SK-N-MC (cell line): ENCODE measurements around the gene MAPK8IP3.
"Not testable (repeated sequence)": the region's sequence is repeated elsewhere in the genome, so short reads cannot be mapped to it uniquely, and the experiment has no call there.

ENCODE experiments used
- DNase-seq: peaks from one replicate; pipeline ENCODE4 v3.0.0-alpha.2; 2011; ENCODE audit warnings: low read depth, low spot score
- H3K27ac ChIP-seq: fragments of 200-600 bp; sonication (generic); 2 replicates; pipeline ENCODE4 v1.5.1; 2016; ENCODE audit warnings: mixed run types
- H3K36me3 ChIP-seq: fragments of 200-600 bp; sonication (generic); 2 replicates; pipeline ENCODE4 v1.6.1; 2017; ENCODE audit warnings: antibody characterized with exemption, low read length, mixed read lengths; ENCODE audit not compliant: insufficient read depth
- H3K4me3 ChIP-seq: fragments of 200-600 bp; sonication (generic); 2 replicates; pipeline ENCODE4 v1.5.1; 2016
- H3K9ac ChIP-seq: fragments of 200-600 bp; sonication (generic); 2 replicates; pipeline ENCODE4 v1.8.0; 2017; ENCODE audit warnings: mixed run types, mixed read lengths; ENCODE audit not compliant: insufficient read length
- H3K9me3 ChIP-seq: fragments of 200-600 bp; sonication (generic); 2 replicates; pipeline ENCODE4 v1.6.1; 2017; ENCODE audit warnings: low read depth, mild to moderate bottlenecking, antibody characterized with exemption, low read length, moderate library complexity, mixed read lengths
- EZH2 ChIP-seq: fragments of 200-600 bp; sonication (generic); IDR thresholded peaks from one replicate; pipeline ENCODE4 v1.6.1; 2017; ENCODE audit warnings: antibody characterized with exemption
- FOXP2 ChIP-seq: optimal IDR thresholded peaks from 2 replicates; pipeline ENCODE3; 2011; ENCODE audit warnings: mild to moderate bottlenecking, moderate library complexity; ENCODE audit not compliant: insufficient read depth; ENCODE audit errors: extremely low read length, control extremely low read depth
- POLR2AphosphoS5 ChIP-seq: IDR thresholded peaks from 2 replicates; pipeline ENCODE4 v1.6.1; 2012; ENCODE audit warnings: mild to moderate bottlenecking, low read depth, low read length, borderline replicate concordance

Gene MAPK8IP3

GRCh38 chr16:1794908-1795666 is 89.1 kb downstream of the MAPK8IP3 start:
- no peak for TF ChIP-seq POLR2AphosphoS5
- Histone ChIP-seq H3K4me3 (no peak overlapping the region), H3K27ac (no peak overlapping the region), H3K9me3 (no peaks in the 10 kb centered on the region), H3K36me3 (no peaks in the 10 kb centered on the region), H3K9ac (no peak overlapping the region)
- no peak for DNase-seq

DNA sequence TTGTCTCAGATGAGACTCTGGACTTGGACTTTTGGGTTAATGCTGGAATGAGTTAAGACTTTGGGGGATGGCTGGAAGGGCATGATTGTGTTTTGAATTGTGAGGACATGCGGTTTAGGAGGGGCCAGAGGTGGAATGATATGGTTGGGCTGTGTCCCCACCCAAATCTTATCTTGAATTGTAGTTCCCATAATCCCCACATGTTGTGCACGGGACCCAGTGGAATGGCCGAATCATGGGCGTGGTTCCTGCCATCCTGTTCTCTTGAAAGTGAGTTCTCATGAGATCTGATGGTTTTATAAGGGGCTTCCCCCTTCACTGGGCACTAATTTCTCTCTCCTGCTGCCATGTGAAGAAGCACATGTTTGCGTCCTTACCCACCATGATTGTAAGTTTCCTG is 93.3 kb downstream of the MAPK8IP3 start:
- H3K27ac ChIP-seq, H3K9ac ChIP-seq, H3K36me3 ChIP-seq, DNase-seq, H3K9me3 ChIP-seq, H3K4me3 ChIP-seq: not testable (repeated sequence)

DNA sequence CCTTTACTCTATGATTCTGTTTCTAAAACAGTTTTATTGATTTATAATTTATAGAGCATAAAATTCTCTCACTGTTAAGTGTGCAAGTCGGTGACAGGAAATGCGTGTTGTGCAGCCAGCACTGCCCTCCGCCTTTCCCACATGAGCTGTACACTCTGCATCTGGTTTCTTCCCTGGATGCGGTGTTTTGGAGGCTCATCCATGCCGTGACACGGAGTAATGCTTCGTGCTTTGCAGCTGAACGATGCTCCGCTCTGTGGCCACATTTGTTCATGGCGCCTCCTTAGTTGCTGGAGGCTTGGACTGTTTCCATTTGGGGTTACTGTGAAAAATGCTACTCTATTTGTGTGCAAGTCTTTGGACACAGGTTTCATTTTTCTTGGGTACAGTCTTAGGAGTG is 94.7 kb downstream of the MAPK8IP3 start:
- no peak overlapping the region for H3K27ac ChIP-seq
- DNase-seq, result no peak
- no peak for TF ChIP-seq FOXP2
- TF ChIP-seq POLR2AphosphoS5, result no peak
- no peak for TF ChIP-seq EZH2
- H3K9ac ChIP-seq, result no peak overlapping the region
- H3K9me3 ChIP-seq, result no peaks in the 10 kb centered on the region
- H3K36me3 ChIP-seq, result no peaks in the 10 kb centered on the region
- no peak overlapping the region for H3K4me3 ChIP-seq

DNA sequence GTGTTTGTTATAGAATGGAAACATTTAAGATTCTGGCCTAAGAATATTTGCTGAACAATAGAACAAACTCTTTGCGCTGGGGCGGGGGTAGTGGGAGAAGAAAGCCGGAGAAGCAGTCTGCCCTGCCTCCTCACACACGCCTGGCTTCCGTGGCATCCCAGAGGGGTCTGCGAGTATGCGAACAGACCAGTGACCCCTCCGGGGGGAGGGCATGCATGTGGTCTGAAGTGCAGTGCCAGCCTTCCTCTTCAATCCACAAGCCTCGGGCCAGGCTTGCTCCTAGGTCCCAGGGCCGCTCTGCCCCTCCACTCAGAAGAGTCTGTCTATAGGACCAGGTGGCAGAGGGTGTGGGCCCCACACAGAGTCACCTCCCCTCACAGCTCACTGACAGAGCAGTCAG is 101.6 kb downstream of the MAPK8IP3 start:
- H3K9ac ChIP-seq, result no peak overlapping the region
- no peaks in the 10 kb centered on the region for H3K36me3 ChIP-seq
- no peaks in the 10 kb centered on the region for H3K9me3 ChIP-seq
- no peak for DNase-seq
- no peak overlapping the region for H3K27ac ChIP-seq
- H3K4me3 ChIP-seq, result no peak overlapping the region
- no peak for TF ChIP-seq FOXP2
- no peak for TF ChIP-seq EZH2
- TF ChIP-seq POLR2AphosphoS5, result no peak

DNA sequence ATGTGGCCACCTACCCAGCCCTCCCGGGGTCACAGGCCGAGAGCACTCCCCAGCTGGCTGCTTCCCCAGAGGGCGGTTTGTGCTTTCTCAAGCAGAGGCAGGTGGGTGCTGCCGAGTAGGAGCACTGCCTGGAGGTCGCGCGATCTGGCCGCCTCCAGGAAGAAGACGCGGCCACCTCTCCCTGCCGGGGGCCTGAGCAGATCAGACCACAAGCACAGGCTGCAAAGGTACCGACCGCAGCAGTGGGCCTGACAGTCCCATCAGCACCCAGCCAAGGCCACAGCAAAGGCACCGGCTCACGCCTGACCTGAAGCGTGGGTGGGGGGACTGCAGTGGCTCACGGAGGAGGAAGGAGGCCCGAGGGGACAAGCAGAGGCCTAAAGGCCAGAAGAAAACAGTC is 102.7 kb downstream of the MAPK8IP3 start:
- TF ChIP-seq FOXP2 (no peak), POLR2AphosphoS5 (no peak), EZH2 (no peak)
- DNase-seq, result no peak
- Histone ChIP-seq H3K36me3 (no peaks in the 10 kb centered on the region), H3K4me3 (no peak overlapping the region), H3K27ac (no peak overlapping the region), H3K9ac (no peak overlapping the region), H3K9me3 (no peaks in the 10 kb centered on the region)

DNA sequence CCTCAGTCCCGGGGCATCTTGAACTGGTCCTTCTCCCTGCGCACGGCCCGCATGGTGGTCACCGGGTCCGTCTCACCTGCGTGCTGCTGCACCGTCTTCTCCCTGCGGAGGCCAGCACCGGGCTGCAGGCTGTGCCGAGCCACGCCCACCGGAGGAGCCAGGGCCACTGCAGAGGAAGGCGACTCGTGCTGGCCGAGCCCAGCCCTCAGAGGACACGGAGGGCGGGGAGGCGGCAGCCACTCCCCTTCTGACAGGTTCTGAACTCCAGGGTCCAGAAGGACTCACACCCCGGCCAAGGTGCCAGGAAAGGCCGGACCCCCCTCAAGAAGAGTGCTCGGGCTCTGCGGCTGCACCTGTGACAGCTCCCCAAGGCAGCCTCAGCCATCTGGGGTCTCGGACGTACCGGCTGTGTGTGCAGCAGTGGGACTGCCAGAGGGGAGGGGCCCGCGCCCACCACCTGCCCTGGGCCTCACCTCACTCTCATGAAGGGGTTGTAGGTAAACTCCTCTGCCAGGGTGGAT is 103.3 kb downstream of the MAPK8IP3 start:
- Histone ChIP-seq H3K9me3 (no peaks in the 10 kb centered on the region), H3K9ac (no peak overlapping the region), H3K27ac (no peak overlapping the region), H3K4me3 (no peak overlapping the region), H3K36me3 (no peaks in the 10 kb centered on the region)
- no peak for DNase-seq
- TF ChIP-seq FOXP2 (no peak), EZH2 (no peak), POLR2AphosphoS5 (no peak)

DNA sequence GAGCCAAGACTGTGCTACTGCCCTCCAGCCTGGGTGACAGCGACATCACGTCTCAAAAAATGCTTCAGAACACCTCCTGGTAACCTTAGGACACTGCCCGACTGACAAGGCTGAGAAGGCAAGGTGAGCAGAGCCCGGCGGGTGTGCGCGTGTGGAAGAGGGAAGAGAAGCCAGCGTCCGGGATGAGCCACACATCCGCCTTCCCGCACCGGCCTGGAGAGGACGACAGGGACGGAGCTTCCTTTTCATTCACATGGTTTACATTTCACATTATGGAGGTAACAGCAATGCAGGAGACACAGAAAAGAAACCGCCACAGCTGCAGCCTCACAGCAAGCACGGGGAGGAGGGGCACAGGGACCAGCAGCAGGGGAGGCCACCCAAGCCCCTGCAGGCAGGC is 104.1 kb downstream of the MAPK8IP3 start:
- TF ChIP-seq EZH2, result no peak
- no peak for TF ChIP-seq POLR2AphosphoS5
- no peak for TF ChIP-seq FOXP2
- Histone ChIP-seq H3K9me3 (no peaks in the 10 kb centered on the region), H3K36me3 (no peaks in the 10 kb centered on the region), H3K4me3 (no peak overlapping the region), H3K9ac (no peak overlapping the region), H3K27ac (no peak overlapping the region)
- no peak for DNase-seq

DNA sequence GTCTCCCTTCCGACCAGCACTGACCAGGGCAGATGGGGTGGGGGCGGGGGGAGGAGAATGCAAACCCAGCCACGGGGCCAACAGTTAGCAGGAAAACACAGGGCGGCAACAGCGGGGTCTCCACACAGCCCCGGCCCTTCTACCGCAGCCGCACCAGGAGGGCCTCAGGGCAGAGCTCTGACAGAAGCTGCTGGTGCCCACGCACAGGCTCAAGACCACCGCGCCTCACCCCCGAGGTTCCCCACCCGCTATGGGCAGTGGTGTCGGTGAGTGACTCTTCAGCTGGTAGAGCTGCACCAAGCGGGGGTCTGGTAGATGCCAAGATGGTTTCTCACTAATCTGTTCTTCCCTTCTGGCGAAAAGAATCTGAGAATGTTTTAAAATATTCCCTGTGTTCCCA is 104.5 kb downstream of the MAPK8IP3 start:
- no peaks in the 10 kb centered on the region for H3K36me3 ChIP-seq
- H3K9me3 ChIP-seq, result no peaks in the 10 kb centered on the region
- H3K9ac ChIP-seq, result no peak overlapping the region
- no peak overlapping the region for H3K27ac ChIP-seq
- no peak overlapping the region for H3K4me3 ChIP-seq
- no peak for DNase-seq
- no peak for TF ChIP-seq POLR2AphosphoS5
- no peak for TF ChIP-seq EZH2
- no peak for TF ChIP-seq FOXP2

DNA sequence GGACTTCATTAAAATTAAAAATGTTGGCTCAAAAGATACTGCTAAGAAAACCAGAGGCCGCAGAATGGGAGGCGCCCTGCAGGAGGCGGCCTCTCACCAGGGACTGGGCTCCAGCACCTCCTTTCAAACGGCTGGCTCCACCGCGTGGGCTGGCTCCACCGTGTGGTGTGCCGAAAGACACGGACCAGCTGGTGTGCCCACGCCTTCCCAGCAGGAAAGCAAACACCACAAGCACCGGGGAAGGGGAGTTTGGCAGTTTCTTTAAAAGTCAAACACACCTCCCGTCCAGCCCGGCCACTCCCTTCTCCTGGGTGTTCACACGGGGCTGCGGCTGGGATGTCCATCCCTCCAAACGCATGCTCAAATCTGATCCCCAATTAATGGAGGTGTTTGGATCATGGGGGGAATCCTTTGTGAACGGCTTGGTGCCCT is 106.8 kb downstream of the MAPK8IP3 start:
- no peak overlapping the region for H3K4me3 ChIP-seq
- DNase-seq, result no peak
- no peak overlapping the region for H3K27ac ChIP-seq
- H3K36me3 ChIP-seq, result no peaks in the 10 kb centered on the region
- H3K9ac ChIP-seq, result no peak overlapping the region
- TF ChIP-seq EZH2, result no peak
- TF ChIP-seq FOXP2, result no peak
- TF ChIP-seq POLR2AphosphoS5, result no peak
- H3K9me3 ChIP-seq, result no peaks in the 10 kb centered on the region
